HepG2 (cell line): ENCODE measurements around the gene CLIP2. TPM values are rescaled to one million over a fixed set of nuclear protein-coding genes. Genes with fewer than 3 reads are reported as not detected.

ENCODE experiments used
- ATRX ChIP-seq: sonication (generic); formaldehyde crosslinking; IDR thresholded peaks from 2 replicates; pipeline ENCODE4 v1.4.0; 2020; ENCODE audit warnings: missing genetic modification reagents, borderline replicate concordance
- BORCS8-MEF2B ChIP-seq: sonication (generic); formaldehyde crosslinking; IDR thresholded peaks from 2 replicates; pipeline ENCODE4 v1.8.0; 2022; ENCODE audit warnings: mild to moderate bottlenecking, missing genetic modification reagents
- ETV5 ChIP-seq: IDR thresholded peaks from 2 replicates; pipeline ENCODE4 v1.6.1; 2018; ENCODE audit warnings: missing biosample characterization, missing genetic modification reagents, inconsistent platforms, borderline replicate concordance
- FLYWCH1 ChIP-seq: sonication (generic); formaldehyde crosslinking; IDR thresholded peaks from 2 replicates; pipeline ENCODE4 v1.8.1; 2023; ENCODE audit warnings: mild to moderate bottlenecking, missing genetic modification reagents
- ISL2 ChIP-seq: sonication (generic); formaldehyde crosslinking; IDR thresholded peaks from 2 replicates; pipeline ENCODE4 v1.5.0; 2020; ENCODE audit warnings: missing genetic modification reagents
- JARID2 ChIP-seq: sonication (generic); formaldehyde crosslinking; IDR thresholded peaks from 2 replicates; pipeline ENCODE4 v1.8.1; 2023; ENCODE audit warnings: missing genetic modification reagents, inconsistent platforms; ENCODE audit not compliant: insufficient replicate concordance
- KLF16 ChIP-seq, 2 experiments: sonication (generic) in 1 of 2; formaldehyde crosslinking in 1 of 2; IDR thresholded peaks; 2 replicates each; pipeline versions ENCODE4 v1.6.1 to v1.8.0; 2016 to 2023; ENCODE audit warnings: missing genetic modification reagents in 2 of 2, missing compliant biosample characterization in 1 of 2
- KMT2B ChIP-seq: IDR thresholded peaks from 2 replicates; pipeline ENCODE4 v1.6.1; 2016; ENCODE audit warnings: missing genetic modification reagents, missing compliant biosample characterization
- MBNL3 ChIP-seq: fragments of 250-450 bp; sonication (Bioruptor Pico); conservative IDR thresholded peaks from 2 replicates; pipeline ENCODE4 v1.8.0; 2022; ENCODE audit warnings: mild to moderate bottlenecking, inconsistent platforms
- SOX13 ChIP-seq, 3 experiments: fragments of 450-650 bp in 1 of 3; sonication (generic) in 1 of 3; formaldehyde crosslinking in 1 of 3; IDR thresholded peaks in 2 of 3; conservative IDR thresholded peaks in 1 of 3; 2 replicates each; pipeline versions ENCODE4 v1.5.0 to v1.6.1; 2016 to 2020; ENCODE audit warnings: antibody characterized with exemption in 1 of 3, mild to moderate bottlenecking in 1 of 3, missing compliant biosample characterization in 1 of 3, missing genetic modification reagents in 1 of 3, moderate library complexity in 1 of 3
- XRCC5 ChIP-seq: fragments of 200-400 bp; formaldehyde crosslinking; optimal IDR thresholded peaks from 2 replicates; pipeline ENCODE3; 2017; ENCODE audit warnings: mild to moderate bottlenecking, low read length
- ZNF10 ChIP-seq: sonication (generic); formaldehyde crosslinking; IDR thresholded peaks from 2 replicates; pipeline ENCODE4 v1.4.0; 2020; ENCODE audit warnings: mild to moderate bottlenecking, low read depth, missing genetic modification reagents, borderline replicate concordance
- ZNF282 ChIP-seq: fragments of 450-650 bp; IDR thresholded peaks from 2 replicates; pipeline ENCODE4 v1.6.1; 2018; ENCODE audit not compliant: partially characterized antibody
- ZNF317 ChIP-seq: sonication (generic); formaldehyde crosslinking; IDR thresholded peaks from 2 replicates; pipeline ENCODE4 v1.5.0; 2020; ENCODE audit warnings: mild to moderate bottlenecking, missing genetic modification reagents
- ZNF34 ChIP-seq: sonication (generic); formaldehyde crosslinking; IDR thresholded peaks from 2 replicates; pipeline ENCODE4 v1.4.0; 2020; ENCODE audit warnings: mild to moderate bottlenecking, missing genetic modification reagents, borderline replicate concordance
- ZNF552 ChIP-seq: sonication (generic); formaldehyde crosslinking; IDR thresholded peaks from 2 replicates; pipeline ENCODE4 v1.9.0; 2022; ENCODE audit warnings: missing genetic modification reagents, mild to moderate bottlenecking, borderline replicate concordance
- ZSCAN12 ChIP-seq: sonication (generic); formaldehyde crosslinking; IDR thresholded peaks from 2 replicates; pipeline ENCODE4 v1.9.0; 2021; ENCODE audit warnings: mild to moderate bottlenecking, missing genetic modification reagents
- polyA plus RNA-seq, 8 experiments: library from polyadenylated mRNA; depleted of rRNA in 3 of 8; stranded (reverse) in 7 of 8; unstranded in 1 of 8; fragments of >200 nt; fragmentation: Illumina TruSeq in 4 of 8; extraction: Trizol in 4 of 8; gene quantifications; 2 replicates each; pipeline versions ENCODE4 v1.2.1 to v1.2.3, GENCODE V29; 2011 to 2016; ENCODE audit warnings: low read depth in 4 of 8, missing spikeins in 1 of 8, mixed read lengths in 1 of 8; ENCODE audit not compliant: insufficient read depth in 1 of 8
- total RNA-seq, 5 experiments: library from RNA; depleted of rRNA; stranded (reverse); fragments of >200 nt; fragmentation: Illumina TruSeq; extraction: Trizol; gene quantifications; 2 replicates each; pipeline ENCODE4 v1.2.3, GENCODE V29; 2016; ENCODE audit warnings: low read depth in 1 of 5
- TF ChIP-seq, protein P1 (sequence below): sonication (generic); formaldehyde crosslinking; IDR thresholded peaks from 2 replicates; pipeline ENCODE4 v1.4.0; 2020; ENCODE audit warnings: mild to moderate bottlenecking, missing genetic modification reagents
- TF ChIP-seq, protein P2 (sequence below): IDR thresholded peaks from 2 replicates; pipeline ENCODE4 v1.6.1; 2012; ENCODE audit warnings: inconsistent platforms

The CLIP2 gene
- total and polyA plus RNA-seq, 2 of the 13 experiments (the other 11 are each of a cell fraction or from before 2014, with no cell fraction given) = 6.5 to 17.4 TPM

DNA sequence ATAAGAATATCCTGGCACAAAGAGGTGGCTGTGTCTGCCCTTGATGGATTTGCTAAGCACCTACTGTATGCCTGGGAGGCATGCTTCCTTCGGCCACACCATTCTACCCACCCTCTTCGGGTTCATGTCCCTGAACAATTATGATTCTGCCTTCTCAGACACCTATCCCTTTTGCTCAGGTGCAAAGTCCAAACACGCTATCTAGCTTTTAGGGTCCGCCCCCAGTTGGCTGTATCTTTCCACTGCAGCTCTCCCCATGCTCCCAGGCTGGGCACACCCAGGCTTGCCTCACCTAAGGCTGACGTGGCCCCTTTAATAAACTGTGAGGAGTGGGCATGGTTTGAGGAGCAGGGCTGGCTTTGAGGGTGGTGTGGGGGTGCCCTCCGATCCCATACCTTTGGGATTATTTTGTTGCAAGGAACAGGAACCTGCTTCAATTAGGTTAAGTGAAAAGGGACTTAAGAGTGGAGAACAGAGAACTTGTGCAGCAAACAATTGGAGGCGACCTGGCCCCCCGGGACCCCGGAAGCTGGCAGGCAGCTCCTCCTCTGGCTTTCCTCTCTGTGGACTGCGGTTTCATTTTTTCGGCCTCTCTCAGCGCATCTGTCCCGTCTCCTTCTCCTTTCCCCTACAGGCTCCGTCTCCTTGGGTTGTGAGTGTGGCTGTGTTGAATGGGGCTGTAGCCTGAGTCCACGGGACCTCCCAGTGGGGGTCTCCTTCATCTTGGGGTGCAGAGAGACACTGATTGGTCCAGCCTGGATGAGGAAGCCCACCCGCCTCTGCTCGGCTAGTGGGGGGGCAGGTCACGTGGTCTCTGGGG, 3.8 kb downstream of the CLIP2 start (continued):
- TF ChIP-seq ATRX (CRISPR knock-in tag) (no peak), KMT2B (CRISPR knock-in tag) (peak; percentile 58), MBNL3 (CRISPR knock-in tag) (no peak), BORCS8-MEF2B (CRISPR knock-in tag) (no peak; the same call in 1 of the 2 replicates), ZNF10 (CRISPR knock-in tag) (no peak), ETV5 (peak; percentile 40), ISL2 (CRISPR knock-in tag) (0 out of 2 replicates have a peak, but pooled peaks have one; percentile 8), ZNF552 (CRISPR knock-in tag) (no peak), SOX13 (IDR thresholded peaks at IDR 0.05) (no peak), SOX13 (CRISPR knock-in tag; conservative IDR thresholded peaks at IDR 0.05 in 1 of 2, IDR thresholded peaks at IDR 0.05 in 1 of 2) (peak in 1 of 2 experiments; percentile 58; a peak in 1 of 4 replicates), ZNF34 (CRISPR knock-in tag) (0 out of 2 replicates have a peak, but pooled peaks have one; percentile 78), XRCC5 (peak; percentile 19), ZSCAN12 (CRISPR knock-in tag) (no peak), ZNF282 (no peak), KLF16 (CRISPR knock-in tag; IDR thresholded peaks at IDR 0.05) (peak in 1 of 2 experiments; percentile 32; a peak in 1 of 4 replicates), JARID2 (CRISPR knock-in tag) (no peak), ZNF317 (CRISPR knock-in tag) (0 out of 2 replicates have a peak, but pooled peaks have one; percentile 16), FLYWCH1 (CRISPR knock-in tag) (no peak)
- TF ChIP-seq, protein P1, sequence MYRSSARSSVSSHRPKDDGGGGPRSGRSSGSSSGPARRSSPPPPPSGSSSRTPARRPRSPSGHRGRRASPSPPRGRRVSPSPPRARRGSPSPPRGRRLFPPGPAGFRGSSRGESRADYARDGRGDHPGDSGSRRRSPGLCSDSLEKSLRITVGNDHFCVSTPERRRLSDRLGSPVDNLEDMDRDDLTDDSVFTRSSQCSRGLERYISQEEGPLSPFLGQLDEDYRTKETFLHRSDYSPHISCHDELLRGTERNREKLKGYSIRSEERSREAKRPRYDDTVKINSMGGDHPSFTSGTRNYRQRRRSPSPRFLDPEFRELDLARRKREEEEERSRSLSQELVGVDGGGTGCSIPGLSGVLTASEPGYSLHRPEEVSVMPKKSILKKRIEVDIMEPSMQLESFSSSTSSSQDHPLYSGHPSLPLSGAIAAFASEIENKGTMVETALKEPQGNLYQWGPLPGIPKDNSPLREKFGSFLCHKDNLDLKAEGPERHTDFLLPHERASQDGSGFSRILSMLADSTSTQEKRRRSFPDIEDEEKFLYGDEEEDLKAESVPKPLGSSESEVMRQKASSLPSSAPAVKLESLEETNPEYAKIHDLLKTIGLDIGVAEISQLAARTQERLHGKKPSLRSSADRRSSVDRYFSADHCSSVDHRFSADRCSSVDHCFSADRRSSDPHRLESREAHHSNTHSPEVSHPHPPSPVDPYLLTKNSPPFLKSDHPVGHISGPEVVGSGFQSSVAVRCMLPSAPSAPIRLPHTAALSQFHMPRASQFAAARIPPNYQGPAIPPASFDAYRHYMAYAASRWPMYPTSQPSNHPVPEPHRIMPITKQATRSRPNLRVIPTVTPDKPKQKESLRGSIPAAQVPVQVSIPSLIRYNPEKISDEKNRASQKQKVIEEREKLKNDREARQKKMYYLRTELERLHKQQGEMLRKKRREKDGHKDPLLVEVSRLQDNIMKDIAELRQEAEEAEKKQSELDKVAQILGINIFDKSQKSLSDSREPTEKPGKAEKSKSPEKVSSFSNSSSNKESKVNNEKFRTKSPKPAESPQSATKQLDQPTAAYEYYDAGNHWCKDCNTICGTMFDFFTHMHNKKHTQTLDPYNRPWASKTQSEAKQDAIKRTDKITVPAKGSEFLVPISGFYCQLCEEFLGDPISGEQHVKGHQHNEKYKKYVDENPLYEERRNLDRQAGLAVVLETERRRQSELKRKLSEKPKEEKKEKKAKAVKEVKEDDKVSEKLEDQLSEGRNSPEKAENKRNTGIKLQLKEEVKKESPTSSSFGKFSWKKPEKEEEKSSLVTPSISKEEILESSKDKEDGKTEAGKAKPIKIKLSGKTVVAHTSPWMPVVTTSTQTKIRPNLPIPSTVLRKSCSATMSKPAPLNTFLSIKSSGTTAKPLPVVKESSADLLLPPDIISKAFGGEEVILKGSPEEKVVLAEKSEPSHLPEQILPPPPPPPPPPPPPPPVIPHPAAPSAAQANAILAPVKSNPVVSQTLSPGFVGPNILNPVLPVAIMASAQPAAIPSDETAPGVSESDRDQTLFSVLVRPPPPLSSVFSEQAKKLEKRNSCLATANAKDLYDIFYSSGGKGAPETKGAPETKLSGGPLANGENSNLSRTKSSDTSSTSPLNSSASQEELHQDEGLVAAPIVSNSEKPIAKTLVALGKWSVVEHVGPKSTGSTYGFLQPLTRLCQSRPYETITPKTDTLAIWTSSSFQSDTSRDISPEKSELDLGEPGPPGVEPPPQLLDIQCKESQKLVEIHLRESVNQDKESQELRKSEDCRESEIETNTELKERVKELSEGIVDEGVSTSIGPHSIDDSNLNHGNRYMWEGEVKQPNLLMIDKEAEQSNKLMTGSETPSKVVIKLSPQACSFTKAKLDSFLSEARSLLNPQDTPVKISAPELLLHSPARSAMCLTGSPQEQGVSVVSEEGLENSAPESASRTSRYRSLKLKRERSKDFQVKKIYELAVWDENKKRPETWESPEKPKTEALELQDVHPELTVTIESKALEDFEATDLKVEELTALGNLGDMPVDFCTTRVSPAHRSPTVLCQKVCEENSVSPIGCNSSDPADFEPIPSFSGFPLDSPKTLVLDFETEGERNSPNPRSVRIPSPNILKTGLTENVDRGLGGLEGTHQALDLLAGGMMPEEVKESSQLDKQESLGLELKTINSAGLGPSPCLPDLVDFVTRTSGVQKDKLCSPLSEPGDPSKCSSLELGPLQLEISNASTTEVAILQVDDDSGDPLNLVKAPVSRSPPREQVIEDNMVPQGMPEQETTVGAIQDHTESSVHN (CRISPR knock-in tag) = 0 out of 2 replicates have a peak, but pooled peaks have one; percentile 19
- TF ChIP-seq, protein P2, sequence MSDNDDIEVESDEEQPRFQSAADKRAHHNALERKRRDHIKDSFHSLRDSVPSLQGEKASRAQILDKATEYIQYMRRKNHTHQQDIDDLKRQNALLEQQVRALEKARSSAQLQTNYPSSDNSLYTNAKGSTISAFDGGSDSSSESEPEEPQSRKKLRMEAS = peak; percentile 78
